NCI-H2196 (cell line): Measurements from ENCODE around the gene ZSCAN23.
"Not testable (repeated sequence)": the region's sequence is repeated elsewhere in the genome, so short reads cannot be mapped to it uniquely, and the experiment has no call there.

Experiments
- DNase-seq: peaks from one replicate; lab custom pipeline; 2025; ENCODE audit not compliant: unreplicated experiment; lab: John Stamatoyannopoulos, UW

Gene ZSCAN23

GRCh38 chr6:28443112-28443773 lies at the start of gene ZSCAN23:
ZSCAN23 (minus strand) TSS chr6:28443491; CDS start chr6:28436266, 7,225 bp downstream.
- peak; percentile 83 for DNase-seq

GRCh38 chr6:28491984-28492317 lies 48.7 kb upstream of the ZSCAN23 start:
- DNase-seq: no peak

GRCh38 chr6:28490205-28490890 lies 47.1 kb upstream of the ZSCAN23 start:
- no peak for DNase-seq

GRCh38 chr6:28489366-28490204 lies 46.3 kb upstream of the ZSCAN23 start:
- no peak for DNase-seq

GRCh38 chr6:28488916-28489365 lies 45.6 kb upstream of the ZSCAN23 start:
- no peak for DNase-seq

- DNase-seq: no peak
These were observed 43.9 kb upstream of the ZSCAN23 start for GRCh38 chr6:28486988-28487742.

- DNase-seq: no peak
These were observed 43.2 kb upstream of the ZSCAN23 start for GRCh38 chr6:28486533-28486932.

- DNase-seq: no peak
These were observed 42.2 kb upstream of the ZSCAN23 start for GRCh38 chr6:28485482-28485881.

- no peak for DNase-seq
These were observed 37.1 kb upstream of the ZSCAN23 start for GRCh38 chr6:28480253-28480932.

GRCh38 chr6:28478518-28478917 lies 35.2 kb upstream of the ZSCAN23 start:
- DNase-seq: no peak

GRCh38 chr6:28474441-28475219 lies 31.3 kb upstream of the ZSCAN23 start:
- DNase-seq: no peak

GRCh38 chr6:28469153-28469745 lies 26.0 kb upstream of the ZSCAN23 start:
- not testable (repeated sequence) for DNase-seq

- DNase-seq: no peak
These were observed 24.8 kb upstream of the ZSCAN23 start for GRCh38 chr6:28468056-28468455.

- DNase-seq: no peak
These were observed 19.1 kb upstream of the ZSCAN23 start for GRCh38 chr6:28462401-28462800.

- DNase-seq: no peak
These were observed 15.3 kb upstream of the ZSCAN23 start for GRCh38 chr6:28458568-28458967.

GRCh38 chr6:28449056-28449455 lies 5.8 kb upstream of the ZSCAN23 start:
- no peak for DNase-seq

GRCh38 chr6:28447512-28447906 lies 4.2 kb upstream of the ZSCAN23 start:
- DNase-seq: not testable (repeated sequence)

GRCh38 chr6:28446818-28447511 lies 3.7 kb upstream of the ZSCAN23 start:
- no peak for DNase-seq

GRCh38 chr6:28444759-28445158 lies 1.5 kb upstream of the ZSCAN23 start:
- peak; percentile 4 for DNase-seq
